NB4 (cell line): Measurements from ENCODE around the gene ZDHHC9.

ENCODE experiments used
- DNase-seq: peaks from one replicate; pipeline ENCODE4 v3.0.0; 2010; ENCODE audit warnings: low read depth
- H3K4me3 ChIP-seq: one replicate; pipeline ENCODE4 v1.5.1; 2011; ENCODE audit warnings: mild to moderate bottlenecking, low read depth, low read length, moderate library complexity
- MAX ChIP-seq: IDR thresholded peaks from 2 replicates; pipeline ENCODE4 v1.6.1; 2011; ENCODE audit warnings: low read depth, low read length
- MYC ChIP-seq: IDR thresholded peaks from 2 replicates; pipeline ENCODE4 v1.6.1; 2011; ENCODE audit warnings: low read depth, low read length
- POLR2A ChIP-seq: IDR thresholded peaks from 2 replicates; pipeline ENCODE4 v1.6.1; 2011; ENCODE audit warnings: mild to moderate bottlenecking; ENCODE audit not compliant: insufficient read length; ENCODE audit errors: extremely low read depth
- TF ChIP-seq, protein P1 (sequence below): IDR thresholded peaks from one replicate; pipeline ENCODE4 v1.5.1; 2012; ENCODE audit warnings: low read depth, low read length

Gene ZDHHC9

DNA sequence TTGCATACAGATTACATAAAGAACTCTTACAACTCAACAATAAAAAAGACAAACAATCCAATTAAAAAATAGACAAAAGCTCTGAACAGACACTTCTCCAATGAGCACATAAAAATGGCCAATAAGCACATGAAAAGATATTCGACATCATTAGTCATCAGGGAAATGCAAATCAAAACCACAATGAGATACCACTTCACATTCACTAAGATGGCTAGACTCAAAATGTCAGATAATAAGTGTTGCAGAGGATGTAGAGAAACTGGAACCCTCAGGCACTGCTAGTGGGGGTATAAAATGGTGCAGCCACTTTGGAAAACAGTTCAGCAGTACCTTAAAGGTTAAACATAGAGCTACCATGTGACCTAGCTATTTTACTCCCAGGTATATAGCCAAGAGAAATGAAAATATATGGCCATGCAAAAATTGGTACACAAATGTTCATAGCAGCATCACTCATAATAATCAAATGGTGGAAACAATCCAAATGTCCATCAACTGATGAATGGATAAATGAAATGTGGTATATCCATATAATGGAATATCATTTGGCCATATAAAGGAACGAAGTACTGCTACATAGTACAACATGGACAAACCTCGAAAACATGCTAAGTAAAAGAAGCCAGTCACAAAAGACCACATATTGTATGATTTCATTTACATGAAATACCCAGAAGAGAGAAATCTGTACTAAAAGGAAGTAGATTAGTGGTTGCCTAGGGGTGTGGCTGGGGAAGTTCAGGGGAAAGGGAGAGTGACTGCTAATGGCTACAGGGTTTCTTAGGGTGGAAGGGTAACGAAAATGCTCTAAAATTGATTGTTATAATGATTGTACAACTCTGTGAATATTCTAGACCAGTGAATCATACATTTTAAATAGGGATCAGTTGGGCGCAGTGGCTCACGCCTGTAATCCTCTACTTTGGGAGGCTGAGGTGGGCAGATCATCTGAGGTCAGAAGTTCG lies 34.6 kb downstream of the ZDHHC9 start:
- TF ChIP-seq MAX: no peak
- TF ChIP-seq, protein P1, sequence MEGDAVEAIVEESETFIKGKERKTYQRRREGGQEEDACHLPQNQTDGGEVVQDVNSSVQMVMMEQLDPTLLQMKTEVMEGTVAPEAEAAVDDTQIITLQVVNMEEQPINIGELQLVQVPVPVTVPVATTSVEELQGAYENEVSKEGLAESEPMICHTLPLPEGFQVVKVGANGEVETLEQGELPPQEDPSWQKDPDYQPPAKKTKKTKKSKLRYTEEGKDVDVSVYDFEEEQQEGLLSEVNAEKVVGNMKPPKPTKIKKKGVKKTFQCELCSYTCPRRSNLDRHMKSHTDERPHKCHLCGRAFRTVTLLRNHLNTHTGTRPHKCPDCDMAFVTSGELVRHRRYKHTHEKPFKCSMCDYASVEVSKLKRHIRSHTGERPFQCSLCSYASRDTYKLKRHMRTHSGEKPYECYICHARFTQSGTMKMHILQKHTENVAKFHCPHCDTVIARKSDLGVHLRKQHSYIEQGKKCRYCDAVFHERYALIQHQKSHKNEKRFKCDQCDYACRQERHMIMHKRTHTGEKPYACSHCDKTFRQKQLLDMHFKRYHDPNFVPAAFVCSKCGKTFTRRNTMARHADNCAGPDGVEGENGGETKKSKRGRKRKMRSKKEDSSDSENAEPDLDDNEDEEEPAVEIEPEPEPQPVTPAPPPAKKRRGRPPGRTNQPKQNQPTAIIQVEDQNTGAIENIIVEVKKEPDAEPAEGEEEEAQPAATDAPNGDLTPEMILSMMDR: no peak
- TF ChIP-seq MYC: no peak

DNA sequence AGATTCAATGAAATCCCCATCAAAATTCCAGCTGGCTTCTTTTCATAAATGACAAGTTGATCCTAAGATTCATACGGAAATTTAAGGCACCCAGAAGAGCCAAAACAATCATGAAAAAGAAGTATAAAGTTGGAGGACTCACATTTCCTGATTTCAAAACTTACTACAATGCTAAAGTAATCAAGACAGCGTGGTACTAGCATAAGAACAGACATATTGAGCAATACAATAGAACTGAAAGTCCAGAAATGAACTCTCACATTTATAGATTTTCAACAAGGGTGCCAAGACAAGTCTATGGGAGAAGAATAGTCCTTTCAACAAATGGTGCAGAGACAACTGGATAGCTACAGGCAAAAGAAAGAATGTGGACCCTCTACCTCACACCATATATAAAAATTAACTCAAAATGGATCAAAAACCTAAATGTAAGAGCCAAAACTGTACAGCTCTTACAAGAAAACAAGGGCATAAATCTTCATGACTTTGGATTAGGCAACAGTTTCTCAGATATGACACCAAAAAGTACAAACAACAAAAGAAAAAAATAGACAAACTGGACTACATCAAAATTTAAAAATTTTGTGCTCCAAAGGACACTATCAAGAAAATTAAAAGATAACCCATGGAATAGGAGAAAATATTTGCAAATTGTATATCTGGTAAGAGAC lies 35.4 kb downstream of the ZDHHC9 start:
- TF ChIP-seq MYC: no peak
- TF ChIP-seq, protein P1: no peak
- no peak for TF ChIP-seq MAX
- no peak for TF ChIP-seq POLR2A
- no peak overlapping the region for H3K4me3 ChIP-seq
- no peak for DNase-seq

More for the DNA sequence above, 34.6 kb downstream of the ZDHHC9 start:
- H3K4me3 ChIP-seq: no peak overlapping the region
- no peak for DNase-seq

- no peak overlapping the region for H3K4me3 ChIP-seq
- TF ChIP-seq, protein P1: no peak
- no peak for DNase-seq
Measured at GRCh38 chrX:129804806-129805205, 38.9 kb downstream of the ZDHHC9 start.

DNA sequence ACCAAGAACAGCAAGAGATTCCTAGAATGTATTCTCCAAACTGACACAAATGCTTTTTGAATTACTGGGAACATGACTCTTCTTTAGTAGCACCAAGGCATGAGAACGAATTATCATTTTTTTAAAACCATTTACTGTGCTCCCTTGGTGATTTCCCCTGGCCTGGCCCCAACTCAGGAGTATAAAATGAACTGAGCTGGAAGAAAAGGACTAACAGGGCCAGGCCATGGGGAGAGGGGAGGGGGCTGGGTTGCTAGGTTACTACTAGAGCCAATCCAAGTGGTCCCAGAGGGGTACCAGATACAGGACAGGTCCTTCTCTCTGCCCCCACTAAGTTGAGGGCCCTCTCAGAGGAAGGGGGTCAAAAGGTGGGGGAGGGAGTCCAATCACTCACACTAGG lies 40.8 kb downstream of the ZDHHC9 start:
- DNase-seq: no peak
- TF ChIP-seq MYC (no peak), POLR2A (no peak), MAX (no peak)
- TF ChIP-seq, protein P1: no peak
- no peak overlapping the region for H3K4me3 ChIP-seq

GRCh38 chrX:129800186-129800585 lies 43.5 kb downstream of the ZDHHC9 start:
- H3K4me3 ChIP-seq: no peak overlapping the region
- TF ChIP-seq MYC: no peak
- TF ChIP-seq POLR2A: no peak
- DNase-seq: no peak

DNA sequence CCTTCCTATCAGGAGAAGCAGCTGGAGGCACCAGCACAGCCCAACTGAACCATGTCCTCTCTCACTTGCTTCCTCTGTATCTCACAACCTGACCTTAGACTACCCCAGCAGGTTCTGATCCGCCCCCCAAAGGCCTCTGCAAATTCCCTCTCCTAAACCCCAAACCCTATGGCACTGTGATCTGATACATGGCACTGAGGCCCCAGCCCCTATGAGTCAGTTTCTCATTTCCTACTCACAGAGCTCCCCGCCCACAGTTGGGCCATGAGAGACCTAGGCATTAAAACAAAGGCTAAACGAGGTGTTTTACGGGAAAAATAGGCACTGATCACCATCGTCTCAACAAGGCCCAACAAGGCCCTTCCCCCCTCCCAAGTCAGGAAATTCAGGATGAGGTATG lies 44.8 kb downstream of the ZDHHC9 start:
- DNase-seq: peak; percentile 50
- no peak for TF ChIP-seq MYC
- no peak for TF ChIP-seq POLR2A
- no peak for TF ChIP-seq MAX
- TF ChIP-seq, protein P1: no peak
- no peak overlapping the region for H3K4me3 ChIP-seq
